ENCODE results near the gene ASAP2.
"Not testable (repeated sequence)": the region's sequence is repeated elsewhere in the genome, so short reads cannot be mapped to it uniquely, and the experiment has no call there.

- TF ChIP-seq EZH2 (IDR thresholded peaks at IDR 0.05; ENCODE audit: borderline replicate concordance, insufficient read depth, low read length, poor library complexity, severe bottlenecking); TAF1 (IDR thresholded peaks at IDR 0.05; ENCODE audit: low read depth); CTCF (IDR thresholded peaks at IDR 0.05; ENCODE audit: poor library complexity, severe bottlenecking); POLR2AphosphoS5 (IDR thresholded peaks at IDR 0.05); RAD21 (conservative IDR thresholded peaks at IDR 0.05); MXI1 (conservative IDR thresholded peaks at IDR 0.05; ENCODE audit: poor library complexity, severe bottlenecking); EP300 (conservative IDR thresholded peaks at IDR 0.05; ENCODE audit: poor library complexity, severe bottlenecking); SMC3 (conservative IDR thresholded peaks at IDR 0.05; ENCODE audit: poor library complexity): not testable (repeated sequence)
- TF ChIP-seq, protein P1, sequence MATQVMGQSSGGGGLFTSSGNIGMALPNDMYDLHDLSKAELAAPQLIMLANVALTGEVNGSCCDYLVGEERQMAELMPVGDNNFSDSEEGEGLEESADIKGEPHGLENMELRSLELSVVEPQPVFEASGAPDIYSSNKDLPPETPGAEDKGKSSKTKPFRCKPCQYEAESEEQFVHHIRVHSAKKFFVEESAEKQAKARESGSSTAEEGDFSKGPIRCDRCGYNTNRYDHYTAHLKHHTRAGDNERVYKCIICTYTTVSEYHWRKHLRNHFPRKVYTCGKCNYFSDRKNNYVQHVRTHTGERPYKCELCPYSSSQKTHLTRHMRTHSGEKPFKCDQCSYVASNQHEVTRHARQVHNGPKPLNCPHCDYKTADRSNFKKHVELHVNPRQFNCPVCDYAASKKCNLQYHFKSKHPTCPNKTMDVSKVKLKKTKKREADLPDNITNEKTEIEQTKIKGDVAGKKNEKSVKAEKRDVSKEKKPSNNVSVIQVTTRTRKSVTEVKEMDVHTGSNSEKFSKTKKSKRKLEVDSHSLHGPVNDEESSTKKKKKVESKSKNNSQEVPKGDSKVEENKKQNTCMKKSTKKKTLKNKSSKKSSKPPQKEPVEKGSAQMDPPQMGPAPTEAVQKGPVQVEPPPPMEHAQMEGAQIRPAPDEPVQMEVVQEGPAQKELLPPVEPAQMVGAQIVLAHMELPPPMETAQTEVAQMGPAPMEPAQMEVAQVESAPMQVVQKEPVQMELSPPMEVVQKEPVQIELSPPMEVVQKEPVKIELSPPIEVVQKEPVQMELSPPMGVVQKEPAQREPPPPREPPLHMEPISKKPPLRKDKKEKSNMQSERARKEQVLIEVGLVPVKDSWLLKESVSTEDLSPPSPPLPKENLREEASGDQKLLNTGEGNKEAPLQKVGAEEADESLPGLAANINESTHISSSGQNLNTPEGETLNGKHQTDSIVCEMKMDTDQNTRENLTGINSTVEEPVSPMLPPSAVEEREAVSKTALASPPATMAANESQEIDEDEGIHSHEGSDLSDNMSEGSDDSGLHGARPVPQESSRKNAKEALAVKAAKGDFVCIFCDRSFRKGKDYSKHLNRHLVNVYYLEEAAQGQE (IDR thresholded peaks at IDR 0.05; ENCODE audit: borderline replicate concordance): not testable (repeated sequence)
Measured at GRCh38 chr2:9398251-9398650, 191.6 kb downstream of the ASAP2 start.
